ENCODE measurements around the gene IL17RA.

Gene IL17RA

GRCh38 chr22:17083811-17084441, 874 bp upstream of the IL17RA start:
- Histone ChIP-seq H3K4me2 (ENCODE audit: low read depth, low read length, poor library complexity, severe bottlenecking) (peak overlapping the region; percentile 90), H3K27me3 (ENCODE audit: insufficient read depth, low read length, poor library complexity, severe bottlenecking) (no peaks in the 10 kb centered on the region), H2AFZ (ENCODE audit: low read length) (peak overlapping the region; percentile 94; the same call in 1 of the 2 replicates), H3K4me3 (ENCODE audit: low read length, poor library complexity, severe bottlenecking) (peak overlapping the region; percentile 86), H3F3A (ENCODE audit: low read depth) (no peaks in the 10 kb centered on the region), H3K4me1 (ENCODE audit: insufficient read depth, low read length, poor library complexity, severe bottlenecking) (peaks cover 31% of the 10 kb centered on the region), H3K79me2 (ENCODE audit: insufficient read depth, low read length) (peaks cover 34% of the 10 kb centered on the region), H4K20me1 (ENCODE audit: insufficient read depth, low read length, poor library complexity, severe bottlenecking) (peaks cover 19% of the 10 kb centered on the region), H3K9me2 (replicated peaks; ENCODE audit: low read depth, low read length) (no peaks in the 10 kb centered on the region), H3K9me3 (ENCODE audit: insufficient read depth, low read depth, low read length) (no peaks in the 10 kb centered on the region), H3K9ac (ENCODE audit: low read depth, low read length, poor library complexity, severe bottlenecking) (peak overlapping the region; percentile 79), H3K36me3 (ENCODE audit: insufficient read depth, low read length) (no peaks in the 10 kb centered on the region)
- TF ChIP-seq EZH2phosphoT487 (IDR thresholded peaks at IDR 0.05; ENCODE audit: borderline replicate concordance), result no peak
- TF ChIP-seq CTCF (conservative IDR thresholded peaks at IDR 0.05; ENCODE audit: low read length), result no peak

- peaks cover 49% of the 10 kb centered on the region for H3K79me2 ChIP-seq (ENCODE audit: insufficient read depth, low read length)
- peak overlapping the region; percentile 86 for H3K4me3 ChIP-seq (ENCODE audit: low read length, poor library complexity, severe bottlenecking)
- H3K27me3 ChIP-seq (ENCODE audit: insufficient read depth, low read length, poor library complexity, severe bottlenecking), result no peaks in the 10 kb centered on the region
- TF ChIP-seq EZH2phosphoT487 (IDR thresholded peaks at IDR 0.05; ENCODE audit: borderline replicate concordance) (no peak), CTCF (conservative IDR thresholded peaks at IDR 0.05; ENCODE audit: low read length) (no peak)
- no peaks in the 10 kb centered on the region for H3K36me3 ChIP-seq (ENCODE audit: insufficient read depth, low read length)
- peaks cover 28% of the 10 kb centered on the region for H4K20me1 ChIP-seq (ENCODE audit: insufficient read depth, low read length, poor library complexity, severe bottlenecking)
- H3K9me3 ChIP-seq (ENCODE audit: insufficient read depth, low read depth, low read length), result no peaks in the 10 kb centered on the region
- peak overlapping the region; percentile 81 for H3K4me2 ChIP-seq (ENCODE audit: low read depth, low read length, poor library complexity, severe bottlenecking)
- peak overlapping the region; percentile 78; the same call in 1 of the 2 replicates for H2AFZ ChIP-seq (ENCODE audit: low read length)
- peak overlapping the region; percentile 79 for H3K9ac ChIP-seq (ENCODE audit: low read depth, low read length, poor library complexity, severe bottlenecking)
- H3K9me2 ChIP-seq (replicated peaks; ENCODE audit: low read depth, low read length), result no peaks in the 10 kb centered on the region
- H3F3A ChIP-seq (ENCODE audit: low read depth), result no peaks in the 10 kb centered on the region
- peaks cover 47% of the 10 kb centered on the region for H3K4me1 ChIP-seq (ENCODE audit: insufficient read depth, low read length, poor library complexity, severe bottlenecking)
These were observed 729 bp downstream of the IL17RA start for GRCh38 chr22:17085277-17086181.

- TF ChIP-seq CTCF (conservative IDR thresholded peaks at IDR 0.05; ENCODE audit: low read length), result no peak
- no peak for TF ChIP-seq EZH2phosphoT487 (IDR thresholded peaks at IDR 0.05; ENCODE audit: borderline replicate concordance)
- H4K20me1 ChIP-seq (ENCODE audit: insufficient read depth, low read length, poor library complexity, severe bottlenecking), result peaks cover 35% of the 10 kb centered on the region
- H3K9ac ChIP-seq (ENCODE audit: low read depth, low read length, poor library complexity, severe bottlenecking), result peak overlapping the region; percentile 79
- H3K9me2 ChIP-seq (replicated peaks; ENCODE audit: low read depth, low read length), result no peaks in the 10 kb centered on the region
- H3K36me3 ChIP-seq (ENCODE audit: insufficient read depth, low read length), result no peaks in the 10 kb centered on the region
- H3F3A ChIP-seq (ENCODE audit: low read depth), result no peaks in the 10 kb centered on the region
- H3K27me3 ChIP-seq (ENCODE audit: insufficient read depth, low read length, poor library complexity, severe bottlenecking), result no peaks in the 10 kb centered on the region
- H3K4me3 ChIP-seq (ENCODE audit: low read length, poor library complexity, severe bottlenecking), result peak overlapping the region; percentile 86
- H3K9me3 ChIP-seq (ENCODE audit: insufficient read depth, low read depth, low read length), result no peaks in the 10 kb centered on the region
- H3K4me1 ChIP-seq (ENCODE audit: insufficient read depth, low read length, poor library complexity, severe bottlenecking), result peaks cover 54% of the 10 kb centered on the region
- H3K4me2 ChIP-seq (ENCODE audit: low read depth, low read length, poor library complexity, severe bottlenecking), result peak overlapping the region; percentile 81
- peaks cover 56% of the 10 kb centered on the region for H3K79me2 ChIP-seq (ENCODE audit: insufficient read depth, low read length)
- H2AFZ ChIP-seq (ENCODE audit: low read length), result no peak overlapping the region
These were observed 1.5 kb downstream of the IL17RA start for GRCh38 chr22:17086296-17086695.
